GM19025 (cell line): ENCODE measurements around the gene HLA-C.
"Not testable (repeated sequence)": the region's sequence is repeated elsewhere in the genome, so short reads cannot be mapped to it uniquely, and the experiment has no call there.

Source experiments
- ATAC-seq: cut with Tn5 transposase; IDR thresholded peaks from one replicate; pipeline ENCODE4 v1.9.1; 2021; ENCODE audit warnings: mild to moderate bottlenecking, low read depth, moderate library complexity; ENCODE audit not compliant: unreplicated experiment

The HLA-C gene

DNA sequence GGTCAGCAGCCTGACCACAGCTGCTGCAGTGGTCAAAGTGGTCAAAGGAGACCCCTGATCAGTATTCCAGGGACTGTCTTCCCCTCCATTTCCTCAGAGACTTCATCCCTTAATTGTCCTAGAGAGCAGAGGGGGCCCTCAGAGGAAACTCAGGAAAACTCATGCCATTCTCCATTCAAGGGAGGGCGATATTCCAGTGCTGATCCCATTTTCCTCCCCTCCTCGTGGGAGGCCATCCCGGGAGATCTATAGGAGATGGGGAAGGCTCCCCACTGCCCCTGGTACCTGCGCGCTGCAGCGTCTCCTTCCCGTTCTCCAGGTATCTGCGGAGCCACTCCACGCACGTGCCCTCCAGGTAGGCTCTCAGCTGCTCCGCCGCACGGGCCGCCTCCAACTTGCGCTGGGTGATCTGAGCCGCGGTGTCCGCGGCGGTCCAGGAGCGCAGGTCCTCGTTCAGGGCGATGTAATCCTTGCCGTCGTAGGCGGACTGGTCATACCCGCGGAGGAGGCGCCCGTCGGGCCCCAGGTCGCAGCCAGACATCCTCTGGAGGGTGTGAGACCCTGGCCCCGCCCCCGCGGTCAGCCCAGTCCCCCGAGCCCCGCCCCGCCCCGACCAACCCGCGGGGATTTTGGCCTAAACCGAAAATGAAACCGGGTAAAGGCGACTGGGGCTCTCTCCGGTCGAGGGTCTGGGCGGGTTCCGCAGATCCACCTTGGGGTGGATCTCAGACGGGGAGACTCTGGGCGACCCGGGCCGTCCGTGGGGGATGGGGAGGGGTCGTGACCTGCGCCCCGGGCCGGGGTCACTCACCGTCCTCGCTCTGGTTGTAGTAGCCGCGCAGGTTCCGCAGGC lies 878 bp downstream of the HLA-C start:
- no peak for ATAC-seq

- ATAC-seq = no peak
Measured at GRCh38 chr6:31268836-31269235, 3.1 kb downstream of the HLA-C start.

DNA sequence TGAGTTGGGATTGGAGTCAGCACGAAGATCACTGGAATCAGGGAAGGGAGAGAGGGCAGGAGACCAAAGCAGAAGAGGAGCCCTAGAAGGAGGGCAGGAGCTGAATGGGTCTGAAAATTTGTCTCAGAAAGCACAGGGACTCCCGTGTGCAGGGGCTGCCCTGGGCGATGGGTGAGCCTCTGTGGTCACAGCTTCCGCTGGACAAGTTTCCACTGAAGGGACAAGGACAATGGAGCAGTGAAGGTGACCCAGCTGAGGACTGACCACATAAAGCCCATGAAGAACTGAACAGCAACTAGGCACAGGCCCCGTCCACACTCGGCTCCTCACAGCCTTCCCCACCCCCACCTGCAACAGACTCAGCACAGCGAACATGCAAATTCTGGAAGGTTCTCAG lies 3.5 kb downstream of the HLA-C start:
- no peak for ATAC-seq

GRCh38 chr6:31267651-31268368 lies 4.1 kb downstream of the HLA-C start:
- ATAC-seq = no peak

DNA sequence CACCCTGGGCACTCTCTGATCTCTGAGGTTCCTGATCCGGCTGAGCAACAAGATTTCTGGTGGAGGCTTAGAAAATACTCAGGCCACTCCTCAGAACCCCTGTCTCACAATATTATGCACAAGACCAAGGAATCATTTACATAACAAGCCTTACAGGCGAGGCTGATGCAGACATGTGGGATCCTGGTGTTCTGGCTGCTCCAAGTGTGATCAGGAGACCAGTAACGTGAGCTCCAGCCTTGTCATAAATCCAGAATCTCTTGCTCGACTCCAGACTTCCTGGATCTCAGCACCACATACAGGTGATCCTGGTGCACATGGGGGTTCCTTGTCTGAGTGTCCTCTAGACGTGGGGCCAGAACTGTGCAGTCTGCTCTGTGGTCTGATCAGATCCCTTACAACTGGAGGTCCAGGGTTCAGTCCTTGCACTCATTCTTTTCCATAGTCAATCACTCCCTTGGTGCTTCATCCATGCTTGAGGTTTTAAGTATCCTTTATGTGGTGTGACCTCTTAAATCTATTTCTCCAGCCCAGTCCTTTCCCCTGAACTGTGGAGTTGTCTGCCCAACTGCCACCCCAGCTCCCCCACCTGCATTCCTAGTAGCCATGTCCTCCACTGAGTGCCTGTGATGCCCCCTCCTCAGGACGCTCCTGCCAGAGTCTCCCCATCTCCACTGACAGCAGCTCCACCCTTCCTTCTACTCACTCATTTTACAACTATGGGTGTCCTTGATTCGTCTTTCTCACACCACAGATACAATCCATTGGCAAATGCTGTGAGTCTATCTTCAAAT lies 5.1 kb downstream of the HLA-C start:
- ATAC-seq = no peak

DNA sequence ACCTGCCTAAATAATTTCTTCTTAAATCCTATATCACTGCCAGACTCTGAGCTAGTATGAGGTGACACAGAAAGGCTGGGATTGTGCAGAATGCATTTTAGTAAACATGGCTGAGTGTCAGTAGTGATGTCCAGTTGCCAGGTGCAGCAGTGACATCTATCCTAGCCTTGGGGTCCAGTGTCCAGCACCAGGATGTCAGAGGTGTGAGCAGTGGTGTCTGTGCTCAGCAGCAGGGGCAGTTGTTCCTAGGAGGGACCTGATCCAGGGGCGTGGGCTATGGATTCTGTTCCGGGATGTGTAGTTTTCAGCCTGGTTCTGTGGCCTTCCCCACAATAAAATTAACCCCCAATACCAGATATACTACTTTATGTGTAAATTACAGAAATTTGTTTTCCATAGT lies 6.0 kb downstream of the HLA-C start:
- no peak for ATAC-seq

- ATAC-seq = not testable (repeated sequence)
Measured at GRCh38 chr6:31263346-31263933, 8.5 kb downstream of the HLA-C start.

- not testable (repeated sequence) for ATAC-seq
Measured at GRCh38 chr6:31259995-31260394, 11.9 kb downstream of the HLA-C start.

DNA sequence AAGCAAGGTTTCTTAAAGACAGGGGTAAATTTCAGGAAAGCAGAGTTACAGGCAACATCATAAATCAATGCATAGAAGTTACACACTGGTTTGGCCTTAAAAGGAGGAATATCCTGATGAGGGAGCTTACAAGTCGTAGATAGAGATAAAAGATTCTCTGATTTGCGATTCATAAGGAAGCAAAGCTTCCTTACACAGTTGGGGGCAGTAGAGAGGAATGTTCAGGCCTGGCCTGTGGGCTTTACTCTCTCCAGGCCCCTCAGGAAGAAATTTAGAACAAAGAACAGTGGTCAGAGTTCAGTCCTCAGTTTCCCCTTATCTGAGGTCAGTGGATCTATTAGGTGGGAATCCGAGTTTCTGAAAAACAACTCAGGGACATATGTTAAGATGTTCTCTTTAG lies 19.3 kb downstream of the HLA-C start:
- ATAC-seq = no peak

DNA sequence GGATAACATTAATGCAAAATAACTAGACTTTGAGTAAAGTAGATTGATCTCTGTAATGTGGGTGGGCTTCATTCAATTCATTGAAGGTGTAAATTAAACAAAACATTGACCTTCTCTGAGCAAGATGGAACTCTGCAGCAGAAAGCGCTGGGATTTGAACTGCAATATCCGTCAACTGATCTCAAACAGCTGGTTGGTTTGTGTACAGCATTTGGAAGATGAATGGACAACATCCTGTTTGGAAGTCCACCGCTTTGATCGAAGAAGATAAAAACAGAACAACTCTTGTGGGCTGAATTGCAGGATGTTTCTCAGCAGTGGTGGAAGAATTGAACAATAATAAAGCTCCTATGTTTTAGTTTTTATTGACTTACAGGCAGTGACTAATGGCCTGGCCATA lies 20.6 kb downstream of the HLA-C start:
- no peak for ATAC-seq

DNA sequence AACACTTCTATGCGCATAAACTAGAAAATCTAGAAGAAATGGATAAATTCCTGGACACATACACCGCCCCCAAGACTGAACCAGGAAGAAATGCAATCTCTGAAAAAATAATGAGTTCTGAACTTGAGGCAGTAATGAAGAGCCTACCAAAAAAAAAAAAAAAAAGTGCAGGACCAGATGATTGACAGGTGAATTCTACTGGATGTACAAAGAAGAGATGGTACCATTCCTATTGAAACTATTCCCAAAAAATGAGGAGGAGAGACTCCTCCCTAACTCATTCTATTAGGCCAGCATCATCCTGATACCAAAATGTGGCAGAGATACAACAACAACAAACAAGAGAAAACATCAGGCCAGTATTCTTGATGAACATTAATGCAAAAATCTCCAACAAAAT lies 22.7 kb downstream of the HLA-C start:
- no peak for ATAC-seq

DNA sequence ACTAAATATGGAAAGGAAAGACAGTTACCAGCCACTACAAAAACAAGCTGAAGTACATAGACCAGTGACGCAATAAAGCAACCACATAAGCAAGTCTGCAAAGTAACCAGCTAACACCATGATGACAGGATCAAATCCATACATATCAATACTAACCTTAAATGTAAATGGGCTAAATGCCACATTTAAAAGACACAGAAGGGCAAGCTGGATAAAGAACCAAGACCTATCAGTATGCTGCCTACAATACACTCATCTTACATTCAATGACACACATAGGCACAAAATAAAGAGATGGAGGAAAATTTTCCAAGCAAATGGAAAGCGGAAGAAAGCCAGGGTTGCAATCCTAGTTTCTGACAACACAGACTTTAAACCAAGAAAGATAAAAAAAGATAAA lies 24.1 kb downstream of the HLA-C start:
- ATAC-seq = no peak

- no peak for ATAC-seq
Measured at GRCh38 chr6:31246051-31246521, 25.8 kb downstream of the HLA-C start.

DNA sequence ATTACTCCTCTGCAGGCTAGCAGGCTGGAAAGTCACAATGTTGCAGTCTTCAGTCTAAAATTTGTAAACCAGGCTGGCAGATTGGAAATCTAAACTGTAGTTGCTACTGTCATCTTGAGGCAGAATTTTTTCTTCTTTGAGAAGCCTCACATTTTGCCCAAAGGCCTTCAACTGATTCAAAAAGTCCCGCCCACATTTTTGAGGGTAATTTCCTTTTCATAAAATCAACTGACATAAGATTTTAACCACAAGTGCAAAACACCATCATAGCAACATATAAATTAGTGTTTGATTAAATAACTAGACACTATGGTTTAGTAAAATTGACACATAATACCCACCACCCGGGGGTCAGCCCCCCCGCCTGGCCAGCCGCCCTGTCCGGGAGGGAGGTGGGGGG lies 28.4 kb downstream of the HLA-C start:
- ATAC-seq = no peak

- no peak for ATAC-seq
Measured at GRCh38 chr6:31239854-31240253, 32.0 kb downstream of the HLA-C start.

DNA sequence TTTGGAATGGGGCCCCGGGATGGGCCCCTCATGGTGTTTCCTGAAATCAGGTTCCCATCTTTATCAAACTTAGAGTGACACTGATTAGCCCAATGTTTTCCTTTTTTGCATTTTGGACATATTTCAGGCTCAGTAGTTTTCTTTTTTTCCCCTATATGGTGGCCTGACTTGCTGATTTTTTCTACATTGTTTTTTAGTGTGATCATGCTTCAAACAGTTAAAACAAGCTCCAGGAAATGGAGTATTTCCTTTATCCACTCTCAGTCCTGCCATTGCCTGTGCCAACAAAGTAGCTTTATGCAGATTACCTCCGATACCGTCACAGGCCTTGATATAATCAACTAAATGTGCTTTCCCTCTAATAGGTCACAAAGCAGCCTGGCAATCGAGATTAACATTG lies 37.8 kb downstream of the HLA-C start:
- ATAC-seq = not testable (repeated sequence)

DNA sequence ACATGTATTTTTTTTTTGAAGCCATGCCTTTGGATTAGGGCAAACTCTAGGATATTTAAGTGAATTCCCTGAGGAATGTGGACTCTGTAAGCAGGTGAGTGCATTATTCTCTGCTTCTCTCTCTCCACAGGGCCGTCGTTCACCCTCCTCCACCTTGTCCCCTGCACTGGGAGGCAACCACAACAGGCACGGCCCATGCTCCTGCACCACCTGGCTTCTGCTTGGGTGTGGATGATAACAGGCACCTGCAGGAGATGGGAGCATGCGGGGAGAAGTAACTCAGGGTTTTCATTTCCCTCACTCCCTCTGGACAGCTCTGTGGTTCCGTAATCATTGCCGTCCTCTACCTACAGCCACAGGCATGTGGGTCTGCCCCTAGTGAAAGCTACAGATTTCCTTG lies 43.4 kb downstream of the HLA-C start:
- no peak for ATAC-seq

DNA sequence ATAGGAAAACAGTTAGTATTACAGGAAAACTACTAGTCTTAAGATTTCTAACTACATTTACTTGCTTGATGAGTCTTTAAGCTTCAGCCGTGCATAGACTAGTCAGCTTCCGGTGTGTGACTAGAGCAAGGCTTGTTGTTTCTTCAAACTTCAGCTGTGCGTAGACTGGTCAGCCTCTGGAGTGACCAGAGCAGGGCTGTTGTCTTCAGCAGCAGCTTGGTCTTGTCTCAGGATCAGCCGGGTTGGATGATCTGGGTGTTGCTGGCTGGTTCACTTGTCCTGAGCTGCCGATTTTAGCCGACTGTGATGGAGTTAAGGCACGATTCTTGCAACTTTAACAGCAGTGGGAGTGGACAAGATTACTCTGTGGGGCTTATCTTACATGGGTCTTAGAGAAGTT lies 44.7 kb downstream of the HLA-C start:
- ATAC-seq = no peak

- no peak for ATAC-seq
Measured at GRCh38 chr6:31225735-31226134, 46.2 kb downstream of the HLA-C start.

DNA sequence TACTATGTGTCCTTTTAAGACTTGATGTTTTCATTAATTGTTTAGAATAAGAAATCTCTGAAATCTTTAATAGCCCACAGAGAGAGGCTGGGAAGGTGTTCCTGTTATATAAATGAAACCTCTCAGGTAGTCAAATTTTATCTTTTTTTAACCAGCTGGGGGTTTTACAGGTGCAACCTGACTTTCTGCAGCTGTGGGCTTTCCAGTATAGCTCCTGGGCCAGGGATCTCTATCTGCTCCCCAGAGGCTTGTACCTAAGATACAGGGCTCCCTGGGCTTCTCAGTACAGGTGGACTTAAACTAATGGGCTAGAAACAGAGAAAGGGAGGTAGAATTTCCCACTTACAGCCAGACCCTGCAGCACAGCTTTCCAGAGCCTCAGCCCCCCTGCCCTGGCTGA lies 49.4 kb downstream of the HLA-C start:
- no peak for ATAC-seq
